ENCODE measurements around the gene TIMM13. TPM values are rescaled to one million over a fixed set of nuclear protein-coding genes. Genes with fewer than 3 reads are reported as not detected.
A peak's percentile ranks its signal among the peaks of the same experiment; 100 is the strongest.
"Not testable (repeated sequence)": the region's sequence is repeated elsewhere in the genome, so short reads cannot be mapped to it uniquely, and the experiment has no call there.

TIMM13 gene
- total RNA-seq, 2 donors from 2014 or later: 100 to 252 TPM

DNA sequence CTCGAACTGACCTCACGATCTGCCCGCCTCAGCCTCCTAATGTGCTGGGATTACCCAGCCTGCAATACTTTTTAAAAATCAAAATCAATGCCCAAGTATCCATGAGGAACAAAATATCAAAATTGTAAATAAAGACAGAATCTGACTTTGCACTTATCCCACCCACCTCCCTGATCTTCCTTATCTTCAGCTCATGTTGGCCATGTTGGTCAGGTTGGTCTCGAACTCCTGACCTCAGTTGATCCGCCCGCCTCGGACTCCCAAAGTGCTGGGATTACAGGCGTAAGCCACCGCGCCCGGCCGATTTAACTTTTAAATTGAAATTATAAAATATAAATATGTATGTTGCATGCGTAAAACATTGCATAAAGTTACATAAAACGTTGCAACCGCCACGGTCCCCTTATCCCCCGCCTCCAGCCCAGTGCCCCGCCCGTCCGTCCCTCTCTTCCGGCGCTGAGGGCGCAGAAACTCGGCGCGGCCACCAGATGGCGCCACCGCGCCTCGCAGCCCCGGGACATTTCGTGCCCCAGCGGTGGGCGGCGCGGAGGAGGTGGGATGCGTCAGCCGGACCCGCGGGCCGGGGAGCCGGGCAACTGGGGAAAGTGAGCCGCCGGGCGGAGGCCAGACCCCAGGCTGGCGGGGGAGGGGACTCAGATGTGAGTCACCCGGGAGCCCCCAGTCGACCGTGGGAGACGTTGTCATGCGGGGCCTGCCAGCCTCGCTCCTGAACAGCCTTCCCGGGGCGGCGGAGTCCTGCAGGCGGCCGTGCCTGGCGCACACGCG, 47.0 kb upstream of the TIMM13 start:
- TF ChIP-seq, protein P1, sequence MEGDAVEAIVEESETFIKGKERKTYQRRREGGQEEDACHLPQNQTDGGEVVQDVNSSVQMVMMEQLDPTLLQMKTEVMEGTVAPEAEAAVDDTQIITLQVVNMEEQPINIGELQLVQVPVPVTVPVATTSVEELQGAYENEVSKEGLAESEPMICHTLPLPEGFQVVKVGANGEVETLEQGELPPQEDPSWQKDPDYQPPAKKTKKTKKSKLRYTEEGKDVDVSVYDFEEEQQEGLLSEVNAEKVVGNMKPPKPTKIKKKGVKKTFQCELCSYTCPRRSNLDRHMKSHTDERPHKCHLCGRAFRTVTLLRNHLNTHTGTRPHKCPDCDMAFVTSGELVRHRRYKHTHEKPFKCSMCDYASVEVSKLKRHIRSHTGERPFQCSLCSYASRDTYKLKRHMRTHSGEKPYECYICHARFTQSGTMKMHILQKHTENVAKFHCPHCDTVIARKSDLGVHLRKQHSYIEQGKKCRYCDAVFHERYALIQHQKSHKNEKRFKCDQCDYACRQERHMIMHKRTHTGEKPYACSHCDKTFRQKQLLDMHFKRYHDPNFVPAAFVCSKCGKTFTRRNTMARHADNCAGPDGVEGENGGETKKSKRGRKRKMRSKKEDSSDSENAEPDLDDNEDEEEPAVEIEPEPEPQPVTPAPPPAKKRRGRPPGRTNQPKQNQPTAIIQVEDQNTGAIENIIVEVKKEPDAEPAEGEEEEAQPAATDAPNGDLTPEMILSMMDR (IDR thresholded peaks at IDR 0.05): peak; percentile 97
- H3K4me3 ChIP-seq: peak overlapping the region; percentile 73
- DNase-seq: peak; percentile 84
- H3K9me3 ChIP-seq: no peaks in the 10 kb centered on the region
- H3K9ac ChIP-seq (ENCODE audit: low read depth in 2 of 2, low read length in 2 of 2): peak overlapping the region; percentile 61 to 79
- H3K36me3 ChIP-seq: no peaks in the 10 kb centered on the region
- H3K27me3 ChIP-seq: no peaks in the 10 kb centered on the region
- peak overlapping the region; percentile 88 for H3K27ac ChIP-seq
- H3K4me1 ChIP-seq: no peaks in the 10 kb centered on the region
- intact Hi-C loops (cut with DNase I): loop anchor here (2.0 to 5.0 kb wide), 4 partner anchors 68 to 138 kb away; no protein-coding TSS in a partner anchor

DNA sequence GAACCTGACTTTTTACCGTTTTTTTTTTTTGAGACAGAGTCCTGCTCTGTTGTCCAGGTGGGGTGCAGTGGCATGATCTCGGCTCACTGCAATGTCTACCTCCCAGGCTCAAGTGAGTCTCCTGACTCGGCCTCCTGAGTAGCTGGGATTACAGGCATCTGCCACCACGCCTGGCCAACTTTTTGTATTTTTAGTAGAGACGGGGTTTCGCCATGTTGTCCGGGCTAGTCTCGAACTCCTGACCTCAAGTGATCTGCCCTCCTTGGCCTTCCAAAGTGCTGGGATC, 42.5 kb upstream of the TIMM13 start:
- intact Hi-C loops (cut with DNase I): loop anchor here (5.0 kb wide), 1 partner anchor 122 kb away; no protein-coding TSS in a partner anchor
- DNase-seq; H3K4me1 ChIP-seq; H3K36me3 ChIP-seq; H3K4me3 ChIP-seq; H3K9me3 ChIP-seq; H3K27ac ChIP-seq; H3K9ac ChIP-seq (ENCODE audit: low read depth in 2 of 2, low read length in 2 of 2); H3K27me3 ChIP-seq: not testable (repeated sequence)

- no peak overlapping the region for H3K9ac ChIP-seq (ENCODE audit: low read depth in 2 of 2, low read length in 2 of 2)
- no peak overlapping the region for H3K4me3 ChIP-seq
- H3K9me3 ChIP-seq: no peaks in the 10 kb centered on the region
- H3K27me3 ChIP-seq: no peaks in the 10 kb centered on the region
- no peak overlapping the region for H3K27ac ChIP-seq
- no peaks in the 10 kb centered on the region for H3K4me1 ChIP-seq
- DNase-seq: no peak
- no peaks in the 10 kb centered on the region for H3K36me3 ChIP-seq
- intact Hi-C loops (cut with DNase I): no loop called here
- TF ChIP-seq, protein P1 (IDR thresholded peaks at IDR 0.05): no peak
These were observed 41.9 kb upstream of the TIMM13 start for GRCh38 chr19:2469102-2469914.

GRCh38 chr19:2468596-2468995, 41.2 kb upstream of the TIMM13 start:
- Histone ChIP-seq H3K9ac (ENCODE audit: low read depth in 2 of 2, low read length in 2 of 2) (no peak overlapping the region), H3K9me3 (no peaks in the 10 kb centered on the region), H3K27ac (no peak overlapping the region), H3K27me3 (no peaks in the 10 kb centered on the region), H3K4me3 (no peak overlapping the region), H3K36me3 (no peaks in the 10 kb centered on the region), H3K4me1 (no peaks in the 10 kb centered on the region)
- TF ChIP-seq, protein P1 (IDR thresholded peaks at IDR 0.05): no peak
- DNase-seq: no peak
- intact Hi-C loops (cut with DNase I): no loop called here

GRCh38 chr19:2464389-2464788, 37.0 kb upstream of the TIMM13 start:
- Histone ChIP-seq H3K9me3 (no peaks in the 10 kb centered on the region), H3K27me3 (no peaks in the 10 kb centered on the region), H3K27ac (no peak overlapping the region), H3K9ac (ENCODE audit: low read depth in 2 of 2, low read length in 2 of 2) (no peak overlapping the region), H3K36me3 (no peaks in the 10 kb centered on the region), H3K4me1 (no peaks in the 10 kb centered on the region), H3K4me3 (no peak overlapping the region)
- intact Hi-C loops (cut with DNase I): no loop called here
- no peak for DNase-seq
- TF ChIP-seq, protein P1 (IDR thresholded peaks at IDR 0.05): no peak

DNA sequence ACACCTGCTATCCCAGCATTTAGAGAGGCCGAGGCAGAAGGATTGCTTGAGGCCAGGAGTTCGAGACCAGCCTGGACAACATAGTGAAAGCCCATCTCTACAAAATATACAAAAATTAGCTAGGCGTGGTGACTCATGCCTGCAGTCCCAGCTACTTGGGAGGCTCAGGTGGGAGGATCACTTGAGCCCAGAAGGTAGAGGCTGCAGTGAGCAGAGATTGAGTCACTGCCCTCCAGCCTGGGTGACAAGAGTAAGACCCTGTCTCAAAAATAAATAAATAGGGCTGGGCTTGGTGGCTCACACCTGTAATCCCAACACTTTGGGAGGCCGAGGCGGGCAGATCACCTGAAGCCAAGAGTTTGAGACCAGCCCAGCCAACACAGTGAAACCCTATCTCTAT, 36.3 kb upstream of the TIMM13 start:
- H3K4me3 ChIP-seq; H3K9me3 ChIP-seq; DNase-seq; H3K27ac ChIP-seq; intact Hi-C loops (cut with DNase I); H3K9ac ChIP-seq (ENCODE audit: low read depth in 2 of 2, low read length in 2 of 2); H3K4me1 ChIP-seq; H3K27me3 ChIP-seq; H3K36me3 ChIP-seq: not testable (repeated sequence)
